ENCODE measurements around the gene ARFGAP2. TPM values are rescaled to one million over a fixed set of nuclear protein-coding genes. Genes with fewer than 3 reads are reported as not detected.
A peak's percentile ranks its signal among the peaks of the same experiment; 100 is the strongest.

ARFGAP2 gene
- total and polyA plus RNA-seq, 9 of the 15 experiments (the other 6 are each of a cell fraction or from before 2014, with no cell fraction given) = 29.1 to 140 (median 90.1) TPM

- Histone ChIP-seq H3K27ac (ENCODE audit: extremely low read depth, low read depth, low read length) (no peak overlapping the region), H3K9me3 (replicated peaks; ENCODE audit: control insufficient read depth, insufficient read depth, low read depth, low read length) (no peaks in the 10 kb centered on the region), H3K79me2 (ENCODE audit: control insufficient read depth, insufficient read depth, low read length) (no peaks in the 10 kb centered on the region), H2AFZ (ENCODE audit: low read depth, low read length) (no peak overlapping the region), H3K4me1 (replicated peaks in 1 of 2; ENCODE audit: control insufficient read depth in 2 of 2, insufficient read depth in 2 of 2, low read length in 2 of 2) (peaks cover 15 to 54% of the 10 kb centered on the region in 2 experiments), H3K27me3 (ENCODE audit: control insufficient read depth in 2 of 2, insufficient read depth in 2 of 2, low read length in 2 of 2) (0 out of 5 replicates have a peak, but pooled peaks cover 0 to 3% of the 10 kb centered on the region in 2 experiments), H3K9me1 (ENCODE audit: control insufficient read depth, insufficient read depth, low read length) (no peaks in the 10 kb centered on the region), H3K4me3 (no peak overlapping the region), H3K9ac (ENCODE audit: insufficient read depth in 1 of 2, low read depth in 2 of 2, low read length in 2 of 2) (peak overlapping the region in 1 of 2 experiments; percentile 18; a peak in 1 of 4 replicates), H3K36me3 (ENCODE audit: control insufficient read depth, insufficient read depth, low read length) (peaks cover 8% of the 10 kb centered on the region; the same call in 2 of the 3 replicates), H4K20me1 (replicated peaks; ENCODE audit: control insufficient read depth, insufficient read depth, low read length) (no peaks in the 10 kb centered on the region), H3K4me2 (ENCODE audit: insufficient read depth, low read length) (no peak overlapping the region)
- no peak for TF ChIP-seq GTF2F1 (IDR thresholded peaks at IDR 0.05; ENCODE audit: low read depth, low read length)
- no peak for TF ChIP-seq ATF7 (IDR thresholded peaks at IDR 0.05)
- TF ChIP-seq ATF2 (CRISPR knock-in tag; IDR thresholded peaks at IDR 0.05) = no peak
- no peak for TF ChIP-seq HDAC6 (IDR thresholded peaks at IDR 0.05; ENCODE audit: low read depth, low read length)
- no peak for TF ChIP-seq CTBP1 (IDR thresholded peaks at IDR 0.05; ENCODE audit: borderline replicate concordance)
- CTCF ChIA-PET (ENCODE audit: low intra/inter-chr PET ratio) = no interaction called here
- POLR2A ChIA-PET = interaction anchor here (0.6 to 1.1 kb wide), 4 partner anchors 19 to 400 kb away, joined by 3 to 6 read pairs (median 3); partner anchors contain the start of gene PSMC3
- whole genome bisulfite sequencing (ENCODE audit: insufficient coverage, low coverage, missing lambda C conversion rate) = 84% methylated on average over 11 of the region's 17 CpGs
- FAIRE-seq (no peak), ATAC-seq (no peak), DNase-seq (ENCODE audit: extremely low read depth in 1 of 4, low spot score in 3 of 4) (no peak)
- in situ Hi-C loops (cut with MboI) = no loop called here
- intact Hi-C loops (cut with micrococcal nuclease) = no loop called here
- no TSS peak for BruUV-seq (replicated peaks)
These were observed 5.7 kb upstream of the ARFGAP2 start for GRCh38 chr11:47182380-47182779.
